GM12892 (cell line): ENCODE results near the gene QTRT2. TPM values are rescaled to one million over a fixed set of nuclear protein-coding genes. Genes with fewer than 3 reads are reported as not detected.

Experiments used
- DNase-seq: peaks from one replicate; pipeline ENCODE4 v3.0.0; 2011; ENCODE audit not compliant: insufficient read length
- FAIRE-seq: peaks from 2 replicates; lab custom pipeline; 2011; peaks lifted over from hg19 to GRCh38; lab: Jason Lieb, UNC
- POLR2A ChIP-seq: IDR thresholded peaks from 2 replicates; pipeline ENCODE4 v1.6.1; 2011; ENCODE audit warnings: low read depth, low read length, control low read depth
- POLR2AphosphoS5 ChIP-seq: IDR thresholded peaks from 2 replicates; pipeline ENCODE4 v1.6.1; 2011; ENCODE audit warnings: low read depth, low read length, control low read depth
- TAF1 ChIP-seq: IDR thresholded peaks from 2 replicates; pipeline ENCODE4 v1.6.1; 2011; ENCODE audit warnings: low read depth, mild to moderate bottlenecking, control low read depth, low read length, borderline replicate concordance
- polyA plus RNA-seq: library from polyadenylated mRNA; unstranded; fragments of >200 nt; gene quantifications from one replicate; pipeline ENCODE4 v1.2.1, GENCODE V29; 2012; ENCODE audit warnings: missing spikeins, inconsistent platforms; ENCODE audit not compliant: missing spikeins

QTRT2 gene
- polyA plus RNA-seq, result 17.5 TPM

GRCh38 chr3:114056130-114057010, at the start of gene QTRT2, which contains the start of gene CCDC191:
TSS of gene QTRT2 (plus strand) at chr3:114056737. CDS start at chr3:114065258, 8,521 bp downstream.
TSS of gene CCDC191 (minus strand) at chr3:114056526. CDS start at chr3:114056466, 60 bp downstream.
- TF ChIP-seq TAF1, result 0 out of 2 replicates have a peak, but pooled peaks have one; percentile 49
- peak; percentile 43; the same call in 1 of the 2 replicates for TF ChIP-seq POLR2A
- TF ChIP-seq POLR2AphosphoS5, result peak; percentile 77
- DNase-seq, result peak; percentile 69
- FAIRE-seq, result peak; percentile 99

- DNase-seq, result no peak
- FAIRE-seq, result no peak
- TF ChIP-seq TAF1, result no peak
- no peak for TF ChIP-seq POLR2AphosphoS5
- no peak for TF ChIP-seq POLR2A
Measured at GRCh38 chr3:114011059-114011797, 45.3 kb upstream of the QTRT2 start.

- DNase-seq (no peak), FAIRE-seq (no peak)
- TF ChIP-seq TAF1 (no peak), POLR2AphosphoS5 (no peak), POLR2A (no peak)
Measured at GRCh38 chr3:114014211-114014610, 42.3 kb upstream of the QTRT2 start.

GRCh38 chr3:114019486-114019885, 37.1 kb upstream of the QTRT2 start:
- TF ChIP-seq TAF1, result no peak
- TF ChIP-seq POLR2AphosphoS5, result no peak
- TF ChIP-seq POLR2A, result no peak
- FAIRE-seq (no peak), DNase-seq (no peak)

GRCh38 chr3:114020907-114021306, 35.6 kb upstream of the QTRT2 start:
- no peak for TF ChIP-seq POLR2AphosphoS5
- TF ChIP-seq POLR2A, result no peak
- no peak for TF ChIP-seq TAF1
- FAIRE-seq, result no peak
- no peak for DNase-seq

- FAIRE-seq (no peak), DNase-seq (no peak)
- TF ChIP-seq POLR2AphosphoS5, result no peak
- TF ChIP-seq POLR2A, result no peak
- TF ChIP-seq TAF1, result no peak
Measured at GRCh38 chr3:114022145-114022802, 34.3 kb upstream of the QTRT2 start.

GRCh38 chr3:114025451-114025850, 31.1 kb upstream of the QTRT2 start:
- TF ChIP-seq POLR2A, result no peak
- DNase-seq, result no peak
- FAIRE-seq, result no peak

GRCh38 chr3:114026331-114026730, 30.2 kb upstream of the QTRT2 start:
- no peak for TF ChIP-seq POLR2AphosphoS5
- TF ChIP-seq TAF1, result no peak
- TF ChIP-seq POLR2A, result no peak
- DNase-seq (no peak), FAIRE-seq (no peak)

- FAIRE-seq, result no peak
Measured at GRCh38 chr3:114033721-114034120, 22.8 kb upstream of the QTRT2 start.

GRCh38 chr3:114034211-114034610, 22.3 kb upstream of the QTRT2 start:
- no peak for TF ChIP-seq POLR2A
- no peak for TF ChIP-seq TAF1
- TF ChIP-seq POLR2AphosphoS5, result no peak
- FAIRE-seq, result no peak
- DNase-seq, result no peak

More at GRCh38 chr3:114033721-114034120, 22.8 kb upstream of the QTRT2 start:
- TF ChIP-seq POLR2A (no peak), TAF1 (no peak), POLR2AphosphoS5 (no peak)
- no peak for DNase-seq
